GM19468 (cell line): ENCODE results near the gene BRSK1.

Source experiments
- ATAC-seq: cut with Tn5 transposase; IDR thresholded peaks from one replicate; pipeline ENCODE4 v1.9.1; 2021; ENCODE audit warnings: mild to moderate bottlenecking, moderate library complexity, moderate number of reproducible peaks; ENCODE audit not compliant: unreplicated experiment; ENCODE audit errors: extremely low read depth

BRSK1 gene

DNA sequence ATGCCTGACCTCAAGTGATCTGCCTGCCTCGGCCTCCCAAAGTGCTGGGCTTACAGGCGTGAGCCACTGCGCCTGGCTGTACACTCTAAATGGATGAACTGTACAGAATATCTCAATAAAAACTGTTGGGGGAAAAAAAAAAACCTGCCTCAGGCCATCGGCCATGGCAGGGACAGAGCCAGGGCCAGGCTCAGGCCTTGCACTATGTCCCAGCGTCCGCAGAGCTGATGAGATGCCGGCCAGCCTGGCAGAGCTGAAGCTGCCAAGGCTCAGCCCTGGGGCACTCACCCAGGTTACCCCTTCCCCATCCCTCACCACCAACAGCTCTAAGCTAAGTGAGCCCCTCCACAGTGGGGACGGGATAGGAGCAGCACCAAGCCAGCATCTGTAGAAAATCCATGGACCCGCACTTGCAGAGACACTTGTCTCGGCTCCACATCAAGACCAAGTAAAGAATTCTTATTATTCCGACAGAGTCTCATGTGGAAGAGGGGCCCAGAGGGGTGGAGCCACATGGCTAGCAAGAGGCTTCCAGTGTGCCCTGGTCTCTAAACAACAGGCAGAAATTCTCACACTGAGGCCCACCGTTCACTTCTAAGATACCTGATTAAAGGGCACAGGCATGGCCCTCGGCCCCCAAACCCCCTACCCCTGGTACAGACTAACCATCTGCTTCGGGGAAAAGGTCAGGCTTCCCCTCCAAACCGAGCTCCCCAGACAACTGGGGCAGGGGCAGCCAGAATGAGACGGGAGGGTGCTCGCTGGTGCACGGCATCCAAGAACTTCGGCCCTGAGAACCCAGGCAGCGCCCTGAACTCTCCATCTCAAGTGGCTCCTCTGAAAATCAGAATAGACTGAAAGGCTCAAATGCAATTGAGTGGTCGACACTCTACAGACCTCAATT, 30.8 kb upstream of the BRSK1 start:
- ATAC-seq, result no peak

DNA sequence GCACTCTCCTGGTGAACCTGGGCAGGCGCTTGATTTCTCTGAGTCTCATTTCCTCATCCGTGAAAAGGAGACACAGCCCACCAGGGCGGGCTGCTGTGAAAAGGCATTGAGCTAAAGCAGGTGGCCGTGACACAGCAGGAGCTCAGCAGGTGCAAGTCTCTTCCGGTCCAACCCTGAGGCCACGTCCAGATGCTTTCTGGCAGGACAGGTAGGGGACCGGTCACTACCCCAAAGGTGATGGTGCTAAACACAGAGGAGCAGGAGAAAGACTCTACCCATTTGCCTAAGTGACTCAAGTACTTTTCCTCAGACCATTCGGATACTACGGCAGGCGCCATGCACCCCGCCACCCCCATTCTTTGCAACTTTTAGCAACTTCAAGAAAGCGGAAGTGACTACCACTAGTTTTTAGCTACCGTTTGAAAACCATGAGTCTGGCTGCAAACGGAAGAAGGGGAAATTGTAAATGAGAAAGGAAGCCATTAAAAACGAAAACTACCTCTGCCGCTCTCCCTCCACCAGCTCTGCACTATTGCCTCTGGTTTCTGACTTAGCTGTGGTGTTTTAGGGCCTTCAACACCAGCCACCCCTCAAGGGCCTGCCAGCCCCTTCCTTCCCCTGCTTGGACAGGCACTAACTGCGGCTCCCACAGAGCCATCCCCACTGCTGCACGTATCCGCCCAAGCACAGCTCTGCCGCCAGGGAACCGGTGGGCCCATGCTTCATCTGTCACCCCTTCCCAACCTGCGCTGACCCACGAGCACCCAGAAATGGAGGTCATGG, 29.8 kb upstream of the BRSK1 start:
- peak; percentile 30 for ATAC-seq

DNA sequence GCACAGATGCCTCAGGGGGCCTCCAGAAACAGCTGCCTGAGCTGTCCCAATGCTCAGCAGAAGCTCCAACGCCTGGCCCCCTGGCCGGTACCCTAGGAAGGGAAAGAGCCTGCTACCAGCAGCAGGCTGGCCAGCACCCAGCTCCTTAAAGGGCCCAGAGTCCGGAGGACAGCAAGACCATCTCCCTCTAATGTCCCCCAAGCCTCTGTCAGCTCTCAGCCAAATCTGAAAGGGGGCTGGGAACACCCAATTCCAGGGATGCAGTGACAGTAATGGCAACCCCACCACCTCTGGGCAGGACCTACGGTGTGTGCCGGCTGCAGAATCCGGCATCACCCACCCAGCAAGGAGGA, 29.2 kb upstream of the BRSK1 start:
- no peak for ATAC-seq

DNA sequence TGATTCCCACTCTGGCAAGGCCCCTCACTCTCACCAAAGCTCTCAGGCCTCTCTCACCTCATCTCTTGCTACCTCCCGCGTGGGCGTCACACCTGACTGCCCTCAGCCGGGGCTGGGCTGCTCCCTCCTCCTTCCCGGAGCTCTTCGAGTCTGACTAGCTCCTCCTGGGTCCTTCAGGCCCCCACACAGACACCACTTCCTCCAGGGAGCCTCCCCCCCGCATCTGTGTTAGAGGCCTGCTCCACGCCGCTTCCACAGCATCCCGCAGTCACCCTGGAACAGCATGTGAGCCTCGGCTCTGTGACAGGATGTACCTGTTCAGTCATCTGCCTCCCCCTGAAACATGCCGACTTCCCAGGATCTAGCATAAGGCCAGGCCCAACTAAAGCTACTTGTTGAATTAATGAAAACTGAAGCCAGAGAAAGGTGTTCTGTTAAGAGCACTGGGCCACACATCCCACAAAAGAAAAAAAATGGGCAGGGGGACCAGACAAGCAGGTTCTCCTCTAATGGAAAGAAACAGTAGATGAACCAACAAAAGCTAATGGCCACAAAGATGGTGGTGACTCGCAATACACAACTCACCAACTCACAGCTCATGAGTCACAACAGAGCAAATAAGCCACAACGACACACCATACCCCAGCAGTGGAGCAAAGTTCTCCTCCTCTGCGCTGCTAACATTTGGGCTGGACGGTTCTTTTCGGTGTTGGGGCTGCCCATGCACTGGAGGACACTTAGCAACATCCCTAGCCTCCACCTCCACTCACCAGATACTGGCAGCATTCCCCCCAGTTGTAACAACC, 28.0 kb upstream of the BRSK1 start:
- ATAC-seq, result no peak

DNA sequence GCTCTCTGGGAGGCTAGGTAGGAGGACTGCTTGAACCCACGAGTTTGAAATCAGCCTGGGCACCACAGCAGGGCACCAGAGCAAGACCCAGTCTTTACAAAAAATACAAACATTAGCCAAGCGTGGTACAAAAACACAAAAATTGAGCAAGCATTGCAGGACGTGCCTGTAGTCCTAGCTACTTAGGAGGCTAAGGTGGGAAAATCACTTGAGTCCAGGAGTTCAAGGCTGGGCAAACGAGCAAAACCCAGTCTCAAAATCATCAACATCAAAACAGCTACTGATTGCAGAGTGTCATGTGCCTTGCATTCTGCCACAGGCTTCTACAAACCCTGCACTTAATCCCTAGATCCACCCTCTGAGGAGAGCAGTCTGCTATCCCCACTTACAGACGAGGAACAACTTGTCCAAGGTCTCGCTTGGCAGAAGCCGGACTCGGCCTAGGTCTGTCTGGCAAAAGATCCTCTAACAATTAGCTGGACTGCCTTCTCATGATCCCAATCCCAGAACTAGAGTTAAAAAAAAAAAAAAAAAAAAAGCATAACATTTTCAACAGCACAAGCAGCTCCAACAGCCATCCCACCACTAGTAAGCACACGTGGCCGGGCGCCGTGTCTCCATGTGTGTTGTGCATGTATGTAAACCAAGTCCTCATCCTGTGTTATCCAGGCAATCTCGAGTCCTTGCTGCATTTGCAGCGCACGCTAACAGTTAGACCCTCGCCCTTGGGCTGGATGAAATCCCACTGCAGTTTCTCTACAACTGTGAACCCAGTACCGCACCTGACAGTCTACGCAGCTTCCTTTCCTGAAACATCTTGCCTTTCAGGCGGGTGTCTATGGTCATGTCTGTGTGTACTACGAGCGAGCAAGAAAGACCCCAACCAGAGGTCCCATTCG, 27.0 kb upstream of the BRSK1 start:
- no peak for ATAC-seq

DNA sequence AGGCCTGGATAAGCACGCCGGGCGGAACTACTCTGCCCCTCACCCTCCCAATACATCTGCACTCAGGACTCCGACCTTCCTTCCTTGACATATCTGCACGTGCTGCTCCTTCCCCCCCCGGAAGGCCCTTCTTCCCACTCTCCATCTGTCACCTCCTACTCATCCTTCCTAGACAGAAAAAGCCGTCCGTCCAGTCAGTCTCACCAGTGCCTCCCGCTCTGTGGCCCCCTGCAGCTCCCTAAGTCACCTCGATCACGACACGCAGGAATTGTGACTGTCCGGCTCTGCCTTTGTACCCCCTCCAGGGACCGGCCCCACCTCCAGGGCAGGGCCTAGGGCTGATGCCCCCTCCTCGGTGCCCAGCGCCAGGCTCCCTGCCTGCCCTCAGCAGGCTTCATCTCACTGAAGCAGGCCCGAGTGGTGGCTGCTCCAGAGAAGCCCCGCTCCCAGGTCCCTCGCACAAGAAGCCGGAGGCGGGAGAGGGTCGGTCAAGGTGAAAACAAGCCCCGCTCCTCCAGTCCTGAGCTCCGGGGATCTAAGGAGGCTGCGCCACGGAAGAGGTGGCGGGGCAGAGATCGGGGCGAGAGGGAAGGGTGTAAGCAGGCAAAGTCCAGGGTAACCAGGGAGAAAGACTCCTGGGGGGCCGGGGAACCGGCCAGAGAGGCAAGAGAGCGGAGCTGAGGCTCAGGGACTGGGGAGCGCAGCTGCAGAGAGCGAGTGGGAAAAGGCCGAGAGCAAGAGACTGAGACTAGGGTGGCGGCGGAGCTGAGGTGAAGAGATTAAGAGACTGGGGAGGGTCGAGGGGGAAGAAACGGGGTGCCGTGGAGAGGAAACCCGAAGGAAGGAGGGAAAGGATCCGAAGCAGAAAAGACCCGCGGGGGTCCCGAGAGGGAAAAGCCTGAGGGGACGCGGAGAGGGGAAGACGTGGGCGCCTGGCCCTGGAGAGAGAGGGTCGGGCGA, 26.1 kb upstream of the BRSK1 start:
- ATAC-seq, result no peak

DNA sequence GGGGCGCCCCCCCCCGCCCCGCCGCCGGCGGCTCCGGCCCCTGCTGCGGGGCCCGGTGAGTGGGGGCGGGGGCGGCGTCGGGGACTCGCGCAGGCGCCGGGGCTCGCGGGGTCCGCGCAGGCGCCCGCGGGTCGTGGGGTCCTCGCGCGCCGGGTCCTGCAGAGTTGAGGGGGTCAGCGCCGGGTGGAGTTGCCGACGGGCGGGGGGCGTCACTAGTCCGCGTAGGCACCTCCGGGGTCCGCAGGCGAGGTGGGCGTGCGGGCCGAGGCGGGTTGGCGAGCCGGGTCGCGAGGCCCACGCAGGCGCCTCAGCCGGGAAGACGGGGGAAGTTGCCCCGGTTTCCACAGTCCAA, 25.3 kb upstream of the BRSK1 start:
- no peak for ATAC-seq

DNA sequence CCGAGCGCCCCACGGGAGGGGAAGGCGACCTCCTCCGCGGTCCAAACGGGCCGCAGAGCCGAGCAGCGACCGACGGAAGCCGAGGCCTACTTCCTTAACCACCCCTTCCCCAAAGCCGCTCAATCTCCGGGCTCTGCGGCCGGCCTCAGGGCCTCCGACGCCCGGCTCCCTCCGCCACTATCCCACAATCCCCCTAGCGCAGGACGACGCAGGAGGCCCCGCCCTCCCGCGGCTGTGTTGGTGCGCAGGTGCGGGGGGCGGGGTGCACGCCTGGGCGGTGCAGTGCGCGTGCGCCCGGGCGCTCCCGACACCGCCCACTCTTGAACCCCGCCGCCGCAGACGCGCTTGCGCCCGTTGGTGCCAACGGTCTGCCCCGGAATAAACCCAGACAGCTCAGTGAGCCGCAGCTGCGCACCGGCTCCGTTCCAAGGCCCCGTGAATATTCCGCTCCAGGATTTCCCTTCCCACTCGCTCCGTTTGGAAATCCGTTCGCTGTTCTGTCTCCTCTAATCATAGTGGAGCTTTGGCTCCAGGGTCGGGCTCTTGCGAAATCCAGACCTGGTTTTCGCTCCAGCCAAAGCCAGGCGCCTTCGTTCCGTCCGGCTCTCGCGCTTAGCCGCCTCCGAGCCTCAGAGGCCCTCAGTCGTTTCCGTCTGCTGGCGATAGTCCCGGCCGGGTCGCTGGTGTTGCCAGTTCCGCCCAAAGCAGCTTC, 24.8 kb upstream of the BRSK1 start, which contains the start of gene PPP6R1:
Gene PPP6R1 (minus strand): TSS at position 190 of the 712 bp plus-strand sequence. CDS start 11,914 bp downstream, outside the sequence.
- ATAC-seq, result peak; percentile 55

DNA sequence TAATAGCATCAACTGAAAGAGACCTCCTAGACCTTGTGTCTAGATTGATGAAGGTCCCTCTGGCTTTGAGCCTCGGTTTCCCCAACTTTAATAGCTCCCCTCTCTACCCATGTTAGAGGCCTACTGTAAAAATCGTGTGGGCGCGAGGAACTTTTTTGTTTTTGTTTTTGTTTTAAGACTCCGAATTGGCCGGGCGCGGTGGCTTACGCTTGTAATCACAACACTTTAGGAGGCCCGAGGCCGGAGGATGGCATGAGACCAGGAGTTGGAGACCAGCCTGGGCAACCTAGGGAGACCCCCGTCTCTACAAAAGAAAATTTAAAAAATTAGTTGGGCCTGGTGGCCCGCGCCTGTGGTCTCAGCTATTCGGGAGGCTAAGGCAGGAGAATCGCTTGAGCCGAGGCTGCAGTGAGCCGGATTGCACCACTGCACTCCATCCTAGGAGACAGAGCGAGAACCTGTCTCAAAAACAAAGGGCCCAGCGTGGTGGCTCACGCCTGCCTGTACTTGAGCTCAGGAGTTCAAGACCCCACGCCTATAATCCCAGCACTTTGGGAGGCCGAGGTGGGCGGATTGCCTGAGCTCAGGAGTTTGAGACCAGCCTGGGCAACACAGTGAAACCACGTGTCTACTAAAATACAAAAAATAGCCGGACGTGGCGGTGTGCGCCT, 24.1 kb upstream of the BRSK1 start:
- ATAC-seq, result no peak

DNA sequence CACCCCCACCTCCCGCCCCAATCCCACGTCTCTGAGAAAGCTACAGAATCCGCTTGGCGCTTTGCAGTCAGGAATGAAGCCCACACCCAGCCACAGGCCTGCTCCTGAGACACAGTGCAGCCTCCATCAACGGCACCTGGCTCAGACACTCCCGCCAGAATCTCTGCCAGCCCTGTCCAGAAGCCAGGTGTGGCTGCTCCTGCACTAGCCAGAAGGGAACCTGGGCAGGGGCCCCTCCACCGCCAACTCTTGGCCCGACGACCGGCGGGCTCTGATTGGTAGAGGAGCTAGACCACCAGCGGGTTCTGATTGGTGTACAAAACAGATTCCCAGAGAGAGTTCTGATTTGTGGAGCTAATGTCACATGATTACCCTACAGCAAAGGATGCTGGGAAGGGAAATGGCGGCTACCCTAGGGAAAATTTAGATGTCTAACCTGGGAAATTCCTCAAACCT, 22.1 kb upstream of the BRSK1 start:
- ATAC-seq, result no peak

DNA sequence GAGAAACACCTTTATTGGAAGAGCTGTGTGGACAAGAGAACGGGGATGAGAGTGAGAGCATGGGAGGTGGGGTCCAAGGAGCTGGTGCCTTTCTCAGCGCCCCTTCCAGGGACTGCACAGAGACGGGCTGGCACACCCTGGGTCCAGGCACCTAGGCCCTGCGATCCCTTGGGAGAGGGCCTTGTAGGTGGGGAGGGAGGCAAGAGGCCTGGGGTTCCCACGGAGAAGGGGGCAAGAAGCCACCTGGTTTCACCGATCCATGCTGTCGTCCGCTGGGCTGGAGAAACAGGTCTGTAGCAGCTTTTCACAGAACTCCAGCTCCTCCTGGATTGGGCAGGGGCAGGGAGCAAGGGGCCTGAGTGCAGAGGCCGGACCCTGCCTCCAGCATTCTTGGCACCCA, 21.4 kb upstream of the BRSK1 start:
- no peak for ATAC-seq

DNA sequence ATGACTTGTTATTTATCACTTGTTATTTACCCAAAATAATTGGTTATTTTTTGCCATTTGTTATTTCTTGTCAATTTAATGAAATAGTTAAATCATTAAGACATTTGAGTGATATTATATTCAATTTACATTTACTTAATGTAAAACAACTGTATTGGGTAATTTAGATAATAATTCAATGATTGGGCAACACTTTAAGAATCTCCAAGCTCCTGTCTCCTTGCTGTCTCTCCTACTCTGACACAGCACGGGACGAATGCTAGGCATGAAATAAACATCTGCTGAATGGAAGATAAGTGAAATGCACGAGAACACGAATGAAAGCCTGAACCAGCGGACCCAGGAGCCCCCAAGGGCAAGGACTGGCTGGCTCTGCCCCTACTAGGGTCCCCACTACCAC, 19.3 kb upstream of the BRSK1 start:
- no peak for ATAC-seq

DNA sequence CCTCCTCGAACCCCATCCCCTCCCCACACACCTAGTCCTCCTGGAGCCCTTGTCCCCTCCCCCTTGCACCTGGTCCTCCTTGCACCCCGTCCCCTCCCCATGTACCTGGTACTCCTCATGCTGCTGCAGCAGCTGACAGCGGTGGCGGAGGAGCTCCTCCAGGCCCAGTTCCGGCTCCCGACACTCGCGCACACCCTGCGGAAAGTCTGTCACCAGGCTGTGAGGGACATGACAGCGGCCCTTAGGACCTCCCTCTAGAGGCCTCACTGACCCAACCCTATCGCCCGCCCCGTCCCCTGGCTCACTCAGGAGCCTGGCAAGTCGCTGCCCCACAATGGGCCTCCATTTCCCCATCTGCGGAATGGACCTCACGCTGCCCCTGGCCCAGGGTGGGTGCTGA, 18.6 kb upstream of the BRSK1 start:
- ATAC-seq, result no peak

DNA sequence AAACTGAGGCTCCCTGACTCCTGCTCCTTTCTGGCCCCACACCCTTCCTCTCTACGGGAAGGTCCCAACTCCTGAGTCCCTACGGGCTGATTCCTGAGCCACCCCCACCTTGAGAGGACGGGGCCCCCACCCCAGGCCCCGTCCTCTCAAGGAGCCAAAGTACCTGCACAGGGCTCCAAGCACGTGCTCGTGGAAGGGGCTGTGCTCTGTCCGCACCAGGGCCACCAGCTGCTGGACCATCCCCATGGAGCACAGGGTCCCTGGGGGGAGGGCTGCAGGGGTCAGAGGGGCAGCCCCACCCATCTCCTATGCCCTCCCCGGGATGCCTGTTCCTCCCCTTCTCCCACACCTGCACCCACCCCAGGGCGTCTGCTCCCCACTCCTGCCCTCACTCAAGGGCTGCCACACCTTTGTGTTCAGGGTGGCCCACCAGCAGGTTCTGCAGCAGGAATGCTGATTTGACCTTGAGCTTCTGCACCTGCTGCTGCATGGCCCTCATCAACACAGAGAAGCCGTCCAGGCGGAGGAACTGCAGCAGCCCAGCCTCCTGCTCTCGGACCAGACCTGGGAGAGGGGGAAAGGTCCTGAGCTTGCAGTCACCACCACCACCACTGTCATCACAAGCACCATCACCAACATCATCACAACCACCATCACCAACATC, 17.9 kb upstream of the BRSK1 start:
- ATAC-seq, result no peak

DNA sequence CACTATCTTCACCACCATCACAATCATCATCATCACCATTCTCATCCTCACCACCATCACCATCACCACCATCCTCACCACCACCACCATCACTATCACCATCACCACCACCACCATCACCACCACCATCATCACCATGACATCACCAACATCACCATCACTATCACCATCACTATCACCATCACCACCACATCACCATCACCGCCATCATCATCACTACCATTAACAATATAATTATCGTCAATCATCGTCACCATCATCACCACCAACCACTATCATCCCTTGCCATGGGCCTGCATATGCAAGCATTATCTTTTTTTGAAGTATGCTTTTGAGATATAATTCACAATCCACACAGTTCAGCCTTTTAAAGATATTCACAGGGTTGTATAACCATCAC, 17.4 kb upstream of the BRSK1 start:
- no peak for ATAC-seq

DNA sequence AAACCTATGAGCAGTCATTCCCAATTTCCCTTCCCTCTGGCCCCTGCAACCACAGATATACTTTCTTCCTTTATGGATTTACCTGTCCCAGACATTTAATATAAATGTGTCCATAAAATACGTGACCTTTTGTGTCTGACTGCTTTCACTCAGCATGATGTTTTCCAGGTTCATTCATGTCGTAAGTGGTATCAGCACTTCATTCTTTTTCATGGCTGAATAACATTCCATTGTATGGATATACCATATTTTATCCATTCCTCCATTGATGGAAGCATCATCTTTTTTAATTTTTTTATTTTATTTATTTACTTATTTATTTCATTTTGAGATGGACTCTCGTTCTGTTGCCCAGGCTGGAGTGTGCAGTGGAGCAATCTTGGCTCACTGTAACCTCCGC, 17.0 kb upstream of the BRSK1 start:
- ATAC-seq, result no peak

DNA sequence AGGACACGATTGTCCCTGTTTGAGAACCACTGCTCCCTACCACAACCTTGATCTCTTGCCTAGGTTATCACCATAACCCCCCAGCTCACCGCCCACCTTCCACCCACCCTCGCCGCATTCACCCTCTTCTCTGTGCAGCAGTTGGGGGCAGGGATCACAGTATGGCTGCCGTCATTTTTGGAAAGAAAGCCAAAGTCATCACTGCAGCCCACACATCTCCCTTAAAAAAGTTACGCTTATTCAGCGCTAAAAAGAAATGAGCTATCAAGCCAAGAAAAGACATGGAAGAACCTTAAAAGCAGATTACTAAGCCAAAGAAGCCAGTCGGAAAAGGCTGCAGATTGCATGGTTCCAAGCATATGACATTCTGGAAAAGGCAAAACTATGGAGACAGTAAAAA, 14.5 kb upstream of the BRSK1 start:
- ATAC-seq, result no peak
